GM23248 (cell line): ENCODE data around the gene OR10H1.

Experiments
- EZH2 ChIP-seq: fragments of 200-600 bp; sonication (generic); IDR thresholded peaks from 2 replicates; pipeline ENCODE4 v1.6.1; 2018; ENCODE audit warnings: antibody characterized with exemption, mild to moderate bottlenecking; ENCODE audit not compliant: insufficient read depth, poor library complexity, severe bottlenecking
- EZH2phosphoT487 ChIP-seq: fragments of 200-600 bp; sonication (generic); IDR thresholded peaks from 2 replicates; pipeline ENCODE4 v1.6.1; 2018; ENCODE audit warnings: antibody characterized with exemption, moderate library complexity, mild to moderate bottlenecking, low read depth; ENCODE audit not compliant: insufficient read depth

GRCh38 chr19:15780610-15781418 is 34.6 kb downstream of the OR10H1 start:
- TF ChIP-seq EZH2phosphoT487, result no peak
- no peak for TF ChIP-seq EZH2
